ENCODE results near the gene C17orf50. TPM values are rescaled to one million over a fixed set of nuclear protein-coding genes. Genes with fewer than 3 reads are reported as not detected.

The C17orf50 gene
- total RNA-seq, 1 donor from 2014 or later = not detected

DNA sequence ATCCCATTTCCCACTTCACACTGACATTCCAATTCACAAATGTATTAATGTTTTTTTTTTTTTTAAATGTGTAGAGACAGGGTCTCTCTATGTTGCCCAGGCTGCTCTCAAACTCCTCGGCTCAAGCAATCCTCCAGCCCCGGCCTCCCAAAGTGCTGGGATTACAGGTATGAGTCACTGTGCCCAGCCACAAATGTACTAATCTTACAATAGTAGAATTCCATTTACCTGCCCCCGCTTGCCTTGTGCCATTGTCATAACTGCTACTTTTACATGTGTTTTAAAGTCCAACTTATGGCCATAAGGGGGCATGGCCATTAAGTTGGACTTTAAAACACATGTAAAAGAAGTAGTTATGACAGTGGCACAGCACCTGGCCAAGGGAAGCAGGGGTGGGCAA lies 30.2 kb downstream of the C17orf50 start:
- ATAC-seq (no peak), DNase-seq (no peak)
- intact Hi-C loops (cut with DNase I) = no loop called here
- H3K4me3 ChIP-seq = no peak overlapping the region
- no peaks in the 10 kb centered on the region for H3K36me3 ChIP-seq
- no peaks in the 10 kb centered on the region for H3K9me3 ChIP-seq
- TF ChIP-seq, protein P1, sequence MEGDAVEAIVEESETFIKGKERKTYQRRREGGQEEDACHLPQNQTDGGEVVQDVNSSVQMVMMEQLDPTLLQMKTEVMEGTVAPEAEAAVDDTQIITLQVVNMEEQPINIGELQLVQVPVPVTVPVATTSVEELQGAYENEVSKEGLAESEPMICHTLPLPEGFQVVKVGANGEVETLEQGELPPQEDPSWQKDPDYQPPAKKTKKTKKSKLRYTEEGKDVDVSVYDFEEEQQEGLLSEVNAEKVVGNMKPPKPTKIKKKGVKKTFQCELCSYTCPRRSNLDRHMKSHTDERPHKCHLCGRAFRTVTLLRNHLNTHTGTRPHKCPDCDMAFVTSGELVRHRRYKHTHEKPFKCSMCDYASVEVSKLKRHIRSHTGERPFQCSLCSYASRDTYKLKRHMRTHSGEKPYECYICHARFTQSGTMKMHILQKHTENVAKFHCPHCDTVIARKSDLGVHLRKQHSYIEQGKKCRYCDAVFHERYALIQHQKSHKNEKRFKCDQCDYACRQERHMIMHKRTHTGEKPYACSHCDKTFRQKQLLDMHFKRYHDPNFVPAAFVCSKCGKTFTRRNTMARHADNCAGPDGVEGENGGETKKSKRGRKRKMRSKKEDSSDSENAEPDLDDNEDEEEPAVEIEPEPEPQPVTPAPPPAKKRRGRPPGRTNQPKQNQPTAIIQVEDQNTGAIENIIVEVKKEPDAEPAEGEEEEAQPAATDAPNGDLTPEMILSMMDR (IDR thresholded peaks at IDR 0.05) = no peak
- peaks cover 46% of the 10 kb centered on the region for H3K4me1 ChIP-seq
- peaks cover 13% of the 10 kb centered on the region for H3K27me3 ChIP-seq (ENCODE audit: low read depth)
- H3K27ac ChIP-seq = no peak overlapping the region

DNA sequence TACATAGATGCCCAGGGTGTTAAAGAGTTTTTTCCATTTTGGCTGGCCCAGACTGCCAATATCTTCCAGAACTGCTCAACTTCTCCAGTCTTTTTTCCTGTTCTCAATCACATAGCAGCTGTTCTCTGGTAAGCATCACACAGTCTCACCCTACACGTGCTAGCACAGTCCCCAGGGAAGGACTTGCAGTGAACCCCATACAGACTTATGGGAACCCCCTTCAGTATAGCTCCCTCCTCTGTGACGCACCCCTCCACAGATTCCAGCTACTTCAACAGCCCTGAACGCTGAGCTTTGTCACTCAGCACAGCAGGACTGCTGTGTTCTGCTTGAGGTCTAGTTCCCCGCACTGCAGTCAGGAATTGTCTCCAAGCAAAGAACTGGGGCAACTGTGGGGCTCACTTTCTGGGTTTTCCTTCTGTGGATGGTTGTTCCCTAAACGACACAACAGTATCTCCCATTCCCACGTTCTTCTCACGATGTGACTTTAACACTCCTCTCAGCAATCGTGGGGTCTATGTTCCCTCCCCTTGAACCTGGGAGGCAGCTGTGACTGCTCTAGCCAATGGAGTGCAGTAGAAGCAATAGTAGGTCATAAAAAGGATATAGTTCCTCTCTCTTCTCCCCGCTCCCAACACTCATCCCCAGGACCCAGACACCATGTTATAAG lies 31.1 kb downstream of the C17orf50 start:
- no peak overlapping the region for H3K4me3 ChIP-seq
- no peaks in the 10 kb centered on the region for H3K9me3 ChIP-seq
- H3K36me3 ChIP-seq = no peaks in the 10 kb centered on the region
- H3K27me3 ChIP-seq (ENCODE audit: low read depth) = peaks cover 18% of the 10 kb centered on the region
- no peak overlapping the region for H3K27ac ChIP-seq
- H3K4me1 ChIP-seq = peaks cover 44% of the 10 kb centered on the region
- intact Hi-C loops (cut with DNase I) = no loop called here
- DNase-seq (no peak), ATAC-seq (no peak)
- TF ChIP-seq, protein P1 (IDR thresholded peaks at IDR 0.05) = no peak

DNA sequence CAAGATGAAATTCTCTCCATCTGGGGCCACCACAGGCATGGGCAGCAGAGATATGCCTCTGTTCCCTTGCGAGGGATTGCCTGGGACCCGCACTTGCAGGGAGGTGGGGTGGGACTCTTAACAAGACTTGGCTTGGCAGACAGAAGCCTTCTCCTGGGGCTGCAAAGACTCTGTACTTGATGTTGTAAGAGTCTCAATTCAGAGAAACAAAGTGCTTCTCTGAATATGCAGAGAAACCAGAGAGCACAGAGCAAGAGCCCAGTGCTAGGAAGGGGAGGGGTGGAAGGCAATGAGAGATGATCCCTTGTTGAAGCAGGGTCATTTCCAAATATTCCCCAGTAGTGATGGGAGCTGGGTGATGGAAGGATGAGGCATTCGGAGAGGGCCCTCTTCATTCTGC lies 32.6 kb downstream of the C17orf50 start:
- H3K4me3 ChIP-seq = peak overlapping the region; percentile 77
- no peak for DNase-seq
- peaks cover 31% of the 10 kb centered on the region for H3K4me1 ChIP-seq
- TF ChIP-seq, protein P1 (IDR thresholded peaks at IDR 0.05) = no peak
- H3K36me3 ChIP-seq = no peaks in the 10 kb centered on the region
- H3K9me3 ChIP-seq = no peaks in the 10 kb centered on the region
- ATAC-seq = no peak
- peaks cover 18% of the 10 kb centered on the region for H3K27me3 ChIP-seq (ENCODE audit: low read depth)
- intact Hi-C loops (cut with DNase I) = no loop called here
- H3K27ac ChIP-seq = no peak overlapping the region

DNA sequence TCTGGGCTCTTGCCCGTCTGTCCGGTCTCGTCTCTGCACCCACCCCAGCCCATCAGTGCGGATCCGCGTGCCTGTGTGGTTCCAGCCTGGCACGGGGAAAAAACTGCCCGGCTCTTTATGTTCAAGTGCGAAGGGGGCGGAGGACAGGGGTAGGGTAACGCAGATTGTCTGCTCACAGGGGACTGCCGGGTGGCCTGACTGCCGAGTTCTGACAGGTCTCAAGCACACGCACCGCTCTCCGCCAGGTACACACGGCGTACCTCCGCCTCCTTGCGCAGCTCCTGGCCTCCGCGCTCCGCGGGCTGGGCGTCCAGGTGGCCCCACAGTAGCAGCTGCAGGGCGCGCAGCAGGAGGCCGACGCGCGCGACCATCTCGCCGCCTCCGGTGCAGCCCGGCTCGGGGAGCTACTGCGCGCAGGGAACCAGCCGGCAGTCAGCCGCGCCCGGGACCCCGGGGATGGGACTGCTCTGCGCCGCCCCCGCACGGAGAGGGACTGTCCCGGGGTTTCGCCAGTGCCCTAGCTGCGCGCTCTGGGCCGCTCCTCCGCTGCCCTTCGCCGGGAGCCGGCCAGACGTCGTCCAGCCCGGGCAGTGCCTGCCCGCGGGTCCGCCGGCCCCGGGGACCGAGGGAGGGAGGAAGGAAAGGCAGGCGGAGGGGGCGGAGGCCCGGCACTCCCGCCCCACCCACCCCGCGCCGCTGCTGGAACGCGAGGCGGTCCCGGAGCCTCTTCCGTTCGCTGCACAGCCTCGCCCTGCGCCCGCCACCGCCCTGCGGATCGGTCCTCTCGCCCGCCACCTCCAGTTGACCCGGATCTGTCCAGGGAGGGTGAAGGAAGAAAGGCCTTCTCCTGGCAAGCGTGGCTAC lies 34.6 kb downstream of the C17orf50 start, which contains the start of gene MMP28:
Gene MMP28 (minus strand): TSS at position 635 of the 864 bp plus-strand sequence. CDS start 264 bp downstream, at position 371.
- Histone ChIP-seq H3K4me1 (peaks cover 38% of the 10 kb centered on the region), H3K9me3 (no peaks in the 10 kb centered on the region), H3K27ac (peak within 1 kb of the TSS; percentile 77), H3K27me3 (ENCODE audit: low read depth) (peaks cover 18% of the 10 kb centered on the region), H3K36me3 (no peaks in the 10 kb centered on the region), H3K4me3 (peak within 1 kb of the TSS; percentile 77)
- TF ChIP-seq, protein P1 (IDR thresholded peaks at IDR 0.05) = no peak
- DNase-seq = peak; percentile 75
- ATAC-seq = peak; percentile 89
- intact Hi-C loops (cut with DNase I) = no loop called here

GRCh38 chr17:35795871-35796265 lies 35.2 kb downstream of the C17orf50 start:
- peak overlapping the region; percentile 77 for H3K4me3 ChIP-seq
- DNase-seq (no peak), ATAC-seq (no peak)
- peak overlapping the region; percentile 77 for H3K27ac ChIP-seq
- H3K27me3 ChIP-seq (ENCODE audit: low read depth) = peaks cover 18% of the 10 kb centered on the region
- intact Hi-C loops (cut with DNase I) = no loop called here
- no peaks in the 10 kb centered on the region for H3K36me3 ChIP-seq
- H3K4me1 ChIP-seq = peaks cover 45% of the 10 kb centered on the region
- no peaks in the 10 kb centered on the region for H3K9me3 ChIP-seq
- TF ChIP-seq, protein P1 (IDR thresholded peaks at IDR 0.05) = no peak

Data from lower lobe of right lung (tissue), 2 donors.